ENCODE results near the gene MYH14. TPM values are rescaled to one million over a fixed set of nuclear protein-coding genes. Genes with fewer than 3 reads are reported as not detected.

MYH14 gene
- total and polyA plus RNA-seq, 2 of the 8 experiments (the other 6 are each of a cell fraction or from before 2014, with no cell fraction given), result 17.3 to 28.6 TPM

DNA sequence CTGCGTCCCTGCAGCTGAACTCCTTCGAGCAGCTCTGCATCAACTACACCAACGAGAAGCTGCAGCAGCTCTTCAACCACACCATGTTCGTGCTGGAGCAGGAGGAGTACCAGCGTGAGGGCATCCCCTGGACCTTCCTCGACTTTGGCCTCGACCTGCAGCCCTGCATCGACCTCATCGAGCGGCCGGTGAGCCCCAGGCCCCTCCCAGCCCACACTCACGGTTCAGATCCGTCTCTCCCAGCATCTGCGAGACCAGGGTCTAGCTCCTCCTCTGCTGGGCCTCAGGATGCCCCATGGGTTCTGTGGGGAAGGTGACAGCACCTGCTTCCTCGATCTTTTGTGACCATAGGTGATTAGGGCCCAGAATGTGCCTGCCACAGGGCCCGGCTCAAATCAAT, 46.2 kb downstream of the MYH14 start (continued):
- no peak for TF ChIP-seq ASH2L (IDR thresholded peaks at IDR 0.05; ENCODE audit: low read length)
